Loucy (cell line): Measurements from ENCODE around the gene CENPP.

Experiments used
- CTCF ChIP-seq: fragments of 200-600 bp; sonication (generic); conservative IDR thresholded peaks from 2 replicates; pipeline ENCODE4 v1.5.1; 2014; ENCODE audit warnings: mild to moderate bottlenecking, antibody characterized with exemption, low read length
- EZH2phosphoT487 ChIP-seq: fragments of 200-600 bp; IDR thresholded peaks from 2 replicates; pipeline ENCODE4 v1.6.1; 2018; ENCODE audit warnings: antibody characterized with exemption, mild to moderate bottlenecking, moderate library complexity, borderline replicate concordance

GRCh38 chr9:92385953-92386352 lies 60.2 kb downstream of the CENPP start:
- TF ChIP-seq CTCF (no peak), EZH2phosphoT487 (no peak)
